ENCODE measurements around the gene COL6A3. TPM values are rescaled to one million over a fixed set of nuclear protein-coding genes. Genes with fewer than 3 reads are reported as not detected.
A peak's percentile ranks its signal among the peaks of the same experiment; 100 is the strongest.

COL6A3 gene
- total RNA-seq, 1 donor from 2014 or later, result 119 TPM

DNA sequence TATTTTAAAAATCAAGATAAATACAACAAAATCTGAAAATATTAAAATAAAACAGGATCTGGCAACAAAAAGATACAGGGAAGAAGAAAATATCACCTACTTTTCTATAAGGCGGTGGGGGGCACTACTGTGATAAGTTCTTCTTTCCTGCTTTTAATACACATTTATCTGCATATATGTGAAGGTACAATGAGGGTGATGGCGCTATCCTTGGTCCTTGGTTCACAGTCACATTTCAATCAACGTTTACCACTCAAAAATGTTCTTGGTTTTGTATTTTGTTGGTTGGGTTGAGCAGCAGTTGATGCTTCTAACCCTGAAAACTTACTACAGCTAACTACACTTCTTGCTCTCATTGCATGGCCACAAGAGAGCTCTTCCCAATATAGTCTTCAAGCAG is 112.4 kb downstream of the COL6A3 start:
- intact Hi-C loops (cut with DNase I), result no loop called here
- H3K27me3 ChIP-seq, result no peaks in the 10 kb centered on the region
- no peaks in the 10 kb centered on the region for H3K36me3 ChIP-seq
- ATAC-seq, result no peak
- H3K4me3 ChIP-seq, result no peak overlapping the region
- no peak for TF ChIP-seq CTCF (IDR thresholded peaks at IDR 0.05)
- no peaks in the 10 kb centered on the region for H3K9me3 ChIP-seq
- no peak overlapping the region for H3K27ac ChIP-seq
- peaks cover 10% of the 10 kb centered on the region for H3K4me1 ChIP-seq
- no peak for DNase-seq

GRCh38 chr2:237300739-237301138 is 113.2 kb downstream of the COL6A3 start:
- intact Hi-C loops (cut with DNase I), result no loop called here
- Histone ChIP-seq H3K27me3 (no peaks in the 10 kb centered on the region), H3K4me1 (peaks cover 10% of the 10 kb centered on the region), H3K27ac (no peak overlapping the region), H3K36me3 (no peaks in the 10 kb centered on the region), H3K4me3 (no peak overlapping the region), H3K9me3 (no peaks in the 10 kb centered on the region)
- no peak for ATAC-seq
- TF ChIP-seq CTCF (IDR thresholded peaks at IDR 0.05), result no peak
- no peak for DNase-seq

DNA sequence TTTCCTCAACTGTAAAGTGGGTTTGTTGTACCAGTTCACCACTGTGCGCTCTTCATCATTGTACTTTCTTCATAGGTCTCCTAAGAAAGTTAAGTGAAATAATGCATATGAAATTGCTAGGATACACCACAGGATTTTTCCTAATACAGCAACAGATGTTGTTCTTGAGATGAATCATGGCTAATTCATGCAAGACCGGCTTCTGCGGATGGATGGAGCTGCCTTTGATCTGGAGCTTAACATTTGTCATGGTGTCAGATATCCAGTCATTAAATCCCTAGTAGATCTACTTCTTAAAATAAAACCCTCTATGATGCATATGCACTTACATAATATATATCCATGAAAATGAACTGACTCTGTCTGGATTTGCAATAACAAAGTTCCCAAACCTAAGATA is 114.1 kb downstream of the COL6A3 start:
- intact Hi-C loops (cut with DNase I), result no loop called here
- Histone ChIP-seq H3K4me1 (peaks cover 10% of the 10 kb centered on the region), H3K9me3 (no peaks in the 10 kb centered on the region), H3K4me3 (no peak overlapping the region), H3K27me3 (no peaks in the 10 kb centered on the region), H3K27ac (no peak overlapping the region), H3K36me3 (no peaks in the 10 kb centered on the region)
- DNase-seq (no peak), ATAC-seq (no peak)
- no peak for TF ChIP-seq CTCF (IDR thresholded peaks at IDR 0.05)

- DNase-seq (peak; percentile 70), ATAC-seq (peak; percentile 94)
- H3K4me3 ChIP-seq, result no peak overlapping the region
- H3K36me3 ChIP-seq, result no peaks in the 10 kb centered on the region
- TF ChIP-seq CTCF (IDR thresholded peaks at IDR 0.05), result no peak
- peak overlapping the region; percentile 38 for H3K27ac ChIP-seq
- peaks cover 10% of the 10 kb centered on the region for H3K4me1 ChIP-seq
- H3K9me3 ChIP-seq, result no peaks in the 10 kb centered on the region
- intact Hi-C loops (cut with DNase I), result no loop called here
- H3K27me3 ChIP-seq, result no peaks in the 10 kb centered on the region
Measured at GRCh38 chr2:237298151-237299118, 115.5 kb downstream of the COL6A3 start.

DNA sequence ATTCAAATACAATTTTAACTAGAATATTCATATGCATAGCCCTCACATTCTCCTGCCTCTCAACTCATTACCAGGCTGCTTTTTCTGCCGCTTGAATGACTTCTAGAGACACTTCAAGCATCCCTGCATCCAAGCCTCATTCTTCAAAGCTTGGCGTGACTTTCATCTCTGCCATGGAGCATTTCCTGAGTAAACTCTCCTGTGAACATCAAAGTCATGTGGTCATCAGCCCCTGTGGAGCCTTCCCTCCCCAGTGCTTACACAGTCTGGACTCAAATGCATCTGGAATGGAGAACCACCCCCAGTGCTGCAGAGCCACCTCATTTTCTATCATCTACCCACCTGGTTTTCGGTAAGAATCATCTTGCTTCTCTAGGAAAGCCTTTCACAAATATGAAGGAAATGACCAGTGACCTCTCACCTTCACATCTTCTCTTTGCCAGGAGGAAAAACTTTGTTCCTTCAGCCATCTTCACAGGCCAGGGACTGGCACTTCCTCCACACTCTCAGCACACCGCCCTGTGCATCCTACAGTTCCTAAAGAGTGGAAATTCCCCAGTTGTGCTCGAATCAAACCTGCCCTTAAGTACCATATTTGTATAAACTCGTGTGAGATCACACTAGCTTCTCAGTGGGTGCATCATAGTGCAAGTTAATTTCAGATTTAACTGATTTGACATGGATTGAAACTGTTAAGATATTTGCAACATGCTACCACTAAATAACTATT is 116.4 kb downstream of the COL6A3 start:
- ATAC-seq (peak; percentile 26), DNase-seq (no peak)
- no peak for TF ChIP-seq CTCF (IDR thresholded peaks at IDR 0.05)
- H3K4me1 ChIP-seq, result peaks cover 10% of the 10 kb centered on the region
- H3K27ac ChIP-seq, result no peak overlapping the region
- intact Hi-C loops (cut with DNase I), result no loop called here
- H3K9me3 ChIP-seq, result no peaks in the 10 kb centered on the region
- H3K36me3 ChIP-seq, result no peaks in the 10 kb centered on the region
- H3K4me3 ChIP-seq, result no peak overlapping the region
- no peaks in the 10 kb centered on the region for H3K27me3 ChIP-seq

All from upper lobe of right lung (tissue), 1 donor.